LNCaP clone FGC (cell line): ENCODE results near the gene ACVR1B.

Experiments used
- DNase-seq: peaks from one replicate; pipeline ENCODE4 v3.0.0-alpha.2; 2011; ENCODE audit warnings: low read depth
- H3K4me3 ChIP-seq: 2 replicates; pipeline ENCODE4 v1.5.1; 2011; ENCODE audit warnings: mild to moderate bottlenecking, low read depth, low read length, control low read depth
- CTCF ChIP-seq: IDR thresholded peaks from 2 replicates; pipeline ENCODE4 v1.5.1; 2012; ENCODE audit warnings: mild to moderate bottlenecking; ENCODE audit not compliant: control insufficient read depth, insufficient read depth; ENCODE audit errors: extremely low read depth

The ACVR1B gene

GRCh38 chr12:52014567-52015530, 63.4 kb downstream of the ACVR1B start:
- H3K4me3 ChIP-seq: no peak overlapping the region
- no peak for TF ChIP-seq CTCF
- no peak for DNase-seq

GRCh38 chr12:52015532-52016041, 64.1 kb downstream of the ACVR1B start:
- H3K4me3 ChIP-seq: no peak overlapping the region
- no peak for TF ChIP-seq CTCF
- DNase-seq: no peak

GRCh38 chr12:52018433-52019112, 67.1 kb downstream of the ACVR1B start:
- TF ChIP-seq CTCF: no peak
- H3K4me3 ChIP-seq: no peak overlapping the region
- no peak for DNase-seq

- TF ChIP-seq CTCF: no peak
- DNase-seq: no peak
- no peak overlapping the region for H3K4me3 ChIP-seq
These were observed 67.7 kb downstream of the ACVR1B start for GRCh38 chr12:52019113-52019770.

- DNase-seq: no peak
- no peak overlapping the region for H3K4me3 ChIP-seq
- peak; percentile 60 for TF ChIP-seq CTCF
These were observed 69.2 kb downstream of the ACVR1B start for GRCh38 chr12:52020539-52021336.

GRCh38 chr12:52022841-52023181, 71.3 kb downstream of the ACVR1B start:
- no peak for DNase-seq
- no peak overlapping the region; the same call in 1 of the 2 replicates for H3K4me3 ChIP-seq
- no peak for TF ChIP-seq CTCF
